ENCODE data around the gene TAS2R50. TPM values are rescaled to one million over a fixed set of nuclear protein-coding genes. Genes with fewer than 3 reads are reported as not detected.

Gene TAS2R50
- total and polyA plus RNA-seq, 10 of the 15 experiments (the other 5 are each of a cell fraction or from before 2014, with no cell fraction given), result 0.33 to 3.2 (median 1.6) TPM; not detected in 5

- Histone ChIP-seq H2AFZ (ENCODE audit: control insufficient read depth, low read depth, low read length) (no peak overlapping the region), H3K9ac (ENCODE audit: control insufficient read depth, insufficient read depth, low read length) (no peak overlapping the region), H3K4me1 (ENCODE audit: control insufficient read depth, insufficient read depth, low read length) (no peaks in the 10 kb centered on the region), H4K20me1 (ENCODE audit: control insufficient read depth, insufficient read depth) (no peaks in the 10 kb centered on the region), H3K27me3 (replicated peaks in 1 of 2; ENCODE audit: control insufficient read depth in 2 of 2, insufficient read depth in 2 of 2, low read length in 1 of 2) (no peaks in the 10 kb centered on the region), H3K36me3 (ENCODE audit: control insufficient read depth in 2 of 2, insufficient read depth in 2 of 2, low read length in 1 of 2) (no peaks in the 10 kb centered on the region), H3K79me2 (ENCODE audit: control insufficient read depth, insufficient read depth, low read length) (no peaks in the 10 kb centered on the region), H3K4me3 (no peak overlapping the region), H3K27ac (ENCODE audit: control insufficient read depth, insufficient read depth) (no peak overlapping the region), H3K4me2 (ENCODE audit: control insufficient read depth, insufficient read depth) (no peak overlapping the region), H3K9me3 (replicated peaks; ENCODE audit: control insufficient read depth, insufficient read depth, low read length) (no peaks in the 10 kb centered on the region; the same call in 2 of the 3 replicates)
- BruUV-seq (replicated peaks), result no TSS peak
- intact Hi-C loops (cut with micrococcal nuclease; ENCODE audit: unreplicated experiment) (no loop called here), in situ Hi-C loops (cut with MboI) (no loop called here)
- ChIA-PET CTCF (interaction anchor here (0.6 to 1.0 kb wide), 2 partner anchors 14 to 30 kb away, joined by 3 read pairs; no protein-coding TSS in a partner anchor), RAD21 (ENCODE audit: unreplicated experiment) (no interaction called here), POLR2A (interaction anchor here (0.6 kb wide), 1 partner anchor 289 kb away, joined by 3 read pairs; no protein-coding TSS in a partner anchor), SMC1A (ENCODE audit: uncharacterized antibody, unreplicated experiment) (interaction anchor here (0.8 to 1.2 kb wide), 2 partner anchors 8 to 10 kb away, joined by 3 read pairs; no protein-coding TSS in a partner anchor)
- no peak for DNase-seq (ENCODE audit: low read depth, low spot score)
- ATAC-seq, result no peak
- FAIRE-seq, result no peak
- TF ChIP-seq RELA (IDR thresholded peaks at IDR 0.05; ENCODE audit: borderline replicate concordance, partially characterized antibody), result no peak
- TF ChIP-seq, protein P1, sequence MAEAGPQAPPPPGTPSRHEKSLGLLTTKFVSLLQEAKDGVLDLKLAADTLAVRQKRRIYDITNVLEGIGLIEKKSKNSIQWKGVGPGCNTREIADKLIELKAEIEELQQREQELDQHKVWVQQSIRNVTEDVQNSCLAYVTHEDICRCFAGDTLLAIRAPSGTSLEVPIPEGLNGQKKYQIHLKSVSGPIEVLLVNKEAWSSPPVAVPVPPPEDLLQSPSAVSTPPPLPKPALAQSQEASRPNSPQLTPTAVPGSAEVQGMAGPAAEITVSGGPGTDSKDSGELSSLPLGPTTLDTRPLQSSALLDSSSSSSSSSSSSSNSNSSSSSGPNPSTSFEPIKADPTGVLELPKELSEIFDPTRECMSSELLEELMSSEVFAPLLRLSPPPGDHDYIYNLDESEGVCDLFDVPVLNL (IDR thresholded peaks at IDR 0.05; ENCODE audit: low read depth, low read length), result no peak
- TF ChIP-seq NR2C2 (IDR thresholded peaks at IDR 0.05; ENCODE audit: borderline replicate concordance, control insufficient read depth, insufficient read length, low read depth), result no peak
- no peak for TF ChIP-seq MYC (IDR thresholded peaks at IDR 0.05; ENCODE audit: insufficient read depth, insufficient read length, insufficient replicate concordance, low read length, severe bottlenecking)
- no peak for TF ChIP-seq ZBTB40 (IDR thresholded peaks at IDR 0.05; ENCODE audit: borderline replicate concordance)
- TF ChIP-seq ZNF217 (IDR thresholded peaks at IDR 0.05), result no peak
- TF ChIP-seq FOS (IDR thresholded peaks at IDR 0.05; ENCODE audit: borderline replicate concordance, extremely low read depth, insufficient read length), result no peak
- TF ChIP-seq ZBED1 (IDR thresholded peaks at IDR 0.05; ENCODE audit: borderline replicate concordance), result no peak
- TF ChIP-seq MEF2A (IDR thresholded peaks at IDR 0.05; ENCODE audit: insufficient read depth, low read depth, low read length), result no peak
- TF ChIP-seq, protein P2, sequence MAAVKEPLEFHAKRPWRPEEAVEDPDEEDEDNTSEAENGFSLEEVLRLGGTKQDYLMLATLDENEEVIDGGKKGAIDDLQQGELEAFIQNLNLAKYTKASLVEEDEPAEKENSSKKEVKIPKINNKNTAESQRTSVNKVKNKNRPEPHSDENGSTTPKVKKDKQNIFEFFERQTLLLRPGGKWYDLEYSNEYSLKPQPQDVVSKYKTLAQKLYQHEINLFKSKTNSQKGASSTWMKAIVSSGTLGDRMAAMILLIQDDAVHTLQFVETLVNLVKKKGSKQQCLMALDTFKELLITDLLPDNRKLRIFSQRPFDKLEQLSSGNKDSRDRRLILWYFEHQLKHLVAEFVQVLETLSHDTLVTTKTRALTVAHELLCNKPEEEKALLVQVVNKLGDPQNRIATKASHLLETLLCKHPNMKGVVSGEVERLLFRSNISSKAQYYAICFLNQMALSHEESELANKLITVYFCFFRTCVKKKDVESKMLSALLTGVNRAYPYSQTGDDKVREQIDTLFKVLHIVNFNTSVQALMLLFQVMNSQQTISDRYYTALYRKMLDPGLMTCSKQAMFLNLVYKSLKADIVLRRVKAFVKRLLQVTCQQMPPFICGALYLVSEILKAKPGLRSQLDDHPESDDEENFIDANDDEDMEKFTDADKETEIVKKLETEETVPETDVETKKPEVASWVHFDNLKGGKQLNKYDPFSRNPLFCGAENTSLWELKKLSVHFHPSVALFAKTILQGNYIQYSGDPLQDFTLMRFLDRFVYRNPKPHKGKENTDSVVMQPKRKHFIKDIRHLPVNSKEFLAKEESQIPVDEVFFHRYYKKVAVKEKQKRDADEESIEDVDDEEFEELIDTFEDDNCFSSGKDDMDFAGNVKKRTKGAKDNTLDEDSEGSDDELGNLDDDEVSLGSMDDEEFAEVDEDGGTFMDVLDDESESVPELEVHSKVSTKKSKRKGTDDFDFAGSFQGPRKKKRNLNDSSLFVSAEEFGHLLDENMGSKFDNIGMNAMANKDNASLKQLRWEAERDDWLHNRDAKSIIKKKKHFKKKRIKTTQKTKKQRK (IDR thresholded peaks at IDR 0.05; ENCODE audit: low read depth, low read length), result no peak
- TF ChIP-seq SP1 (IDR thresholded peaks at IDR 0.05; ENCODE audit: low read depth, low read length), result no peak
- TF ChIP-seq CHD2 (IDR thresholded peaks at IDR 0.05; ENCODE audit: borderline replicate concordance, low read depth, low read length), result no peak
These were observed 45.3 kb downstream of the TAS2R50 start for GRCh38 chr12:10941369-10941768.

Data from GM12878 (cell line).